Astrocyte of the spinal cord (primary cell): ENCODE measurements around the gene GAB2.

Experiments used
- DNase-seq: peaks from one replicate; pipeline ENCODE4 v3.0.0; 2011; ENCODE audit warnings: low read depth, low spot score
- H3K4me3 ChIP-seq: 2 replicates; pipeline ENCODE4 v1.5.1; 2011; ENCODE audit warnings: low read depth, mild to moderate bottlenecking, low read length, moderate library complexity
- CTCF ChIP-seq: IDR thresholded peaks from 2 replicates; pipeline ENCODE4 v1.5.1; 2012; ENCODE audit warnings: low read depth, mild to moderate bottlenecking, low read length, inconsistent platforms
- in situ Hi-C: cut with HindIII; loops from 2 replicates; pipeline ENCODE4 v1.10.0; 2017; ENCODE audit warnings: low sequenced_read_pairs

The GAB2 gene

GRCh38 chr11:78289552-78290292, 127.9 kb downstream of the GAB2 start:
- in situ Hi-C loops = no loop called here
- H3K4me3 ChIP-seq = no peak overlapping the region
- no peak for TF ChIP-seq CTCF
- DNase-seq = no peak

GRCh38 chr11:78284260-78284659, 133.4 kb downstream of the GAB2 start:
- in situ Hi-C loops = no loop called here

GRCh38 chr11:78282821-78283220, 134.8 kb downstream of the GAB2 start:
- in situ Hi-C loops = no loop called here
- no peak overlapping the region for H3K4me3 ChIP-seq
- TF ChIP-seq CTCF = no peak
- DNase-seq = no peak

More at GRCh38 chr11:78284260-78284659, 133.4 kb downstream of the GAB2 start:
- TF ChIP-seq CTCF = no peak
- DNase-seq = no peak
- no peak overlapping the region for H3K4me3 ChIP-seq

- DNase-seq = no peak
- in situ Hi-C loops = no loop called here
- H3K4me3 ChIP-seq = no peak overlapping the region
- no peak for TF ChIP-seq CTCF
Measured at GRCh38 chr11:78281511-78281910, 136.1 kb downstream of the GAB2 start.

GRCh38 chr11:78277314-78277994, 140.2 kb downstream of the GAB2 start:
- no peak for TF ChIP-seq CTCF
- DNase-seq = no peak
- H3K4me3 ChIP-seq = no peak overlapping the region
- in situ Hi-C loops = no loop called here

GRCh38 chr11:78276311-78276710, 141.3 kb downstream of the GAB2 start:
- in situ Hi-C loops = no loop called here

More at GRCh38 chr11:78276311-78276710, 141.3 kb downstream of the GAB2 start:
- no peak for TF ChIP-seq CTCF
- no peak for DNase-seq
- H3K4me3 ChIP-seq = no peak overlapping the region
